Peyer's patch (tissue), 4 donors: ENCODE measurements around the gene ECE2. TPM values are rescaled to one million over a fixed set of nuclear protein-coding genes. Genes with fewer than 3 reads are reported as not detected.

Experiments
- DNase-seq, 3 donors: peaks; one replicate each; pipeline ENCODE4 v3.0.0-alpha.2; 2017 to 2019
- H3K27ac ChIP-seq, 4 donors: fragments of 200-600 bp; sonication (generic); one replicate each; pipeline ENCODE4 v1.5.1; 2016 to 2019
- H3K27me3 ChIP-seq, 2 donors: fragments of 200-600 bp; sonication (generic); one replicate each; pipeline ENCODE4 v1.5.1; 2019
- H3K36me3 ChIP-seq, 3 donors: fragments of 200-600 bp; sonication (generic); one replicate each; pipeline ENCODE4 v1.5.1; 2016 to 2019
- H3K4me1 ChIP-seq, 4 donors: fragments of 200-600 bp; sonication (generic); one replicate each; pipeline ENCODE4 v1.5.1; 2016 to 2019
- H3K4me3 ChIP-seq, 4 donors: fragments of 200-600 bp; sonication (generic); 1 replicate in 3 of 4; 2 replicates in 1 of 4; pipeline ENCODE4 v1.5.1; 2016 to 2019; ENCODE audit warnings: mild to moderate bottlenecking in 1 of 4
- H3K9me3 ChIP-seq, 4 donors: fragments of 200-600 bp; sonication (generic); one replicate each; pipeline ENCODE4 v1.5.1; 2016 to 2019; ENCODE audit warnings: mild to moderate bottlenecking in 1 of 4
- CTCF ChIP-seq, 6 experiments: fragments of 450-650 bp in 4 of 6; fragments of 200-600 bp in 2 of 6; sonication (generic) in 1 of 6; IDR thresholded peaks; one replicate each; pipeline ENCODE4 v1.5.1; 2017 to 2019; ENCODE audit warnings: antibody characterized with exemption in 6 of 6, mild to moderate bottlenecking in 3 of 6, moderate library complexity in 1 of 6
- POLR2A ChIP-seq, 2 donors: fragments of 450-650 bp; IDR thresholded peaks; one replicate each; pipeline ENCODE4 v1.5.1; 2017; ENCODE audit warnings: antibody characterized with exemption in 2 of 2, mild to moderate bottlenecking in 2 of 2, moderate library complexity in 2 of 2
- total RNA-seq, 4 donors: library from RNA; depleted of rRNA; stranded (reverse); fragments of >200 nt; gene quantifications; one replicate each; pipeline ENCODE4 v1.1.0, GENCODE V29; 2016

Gene ECE2
- total RNA-seq, 4 donors from 2014 or later: not detected

DNA sequence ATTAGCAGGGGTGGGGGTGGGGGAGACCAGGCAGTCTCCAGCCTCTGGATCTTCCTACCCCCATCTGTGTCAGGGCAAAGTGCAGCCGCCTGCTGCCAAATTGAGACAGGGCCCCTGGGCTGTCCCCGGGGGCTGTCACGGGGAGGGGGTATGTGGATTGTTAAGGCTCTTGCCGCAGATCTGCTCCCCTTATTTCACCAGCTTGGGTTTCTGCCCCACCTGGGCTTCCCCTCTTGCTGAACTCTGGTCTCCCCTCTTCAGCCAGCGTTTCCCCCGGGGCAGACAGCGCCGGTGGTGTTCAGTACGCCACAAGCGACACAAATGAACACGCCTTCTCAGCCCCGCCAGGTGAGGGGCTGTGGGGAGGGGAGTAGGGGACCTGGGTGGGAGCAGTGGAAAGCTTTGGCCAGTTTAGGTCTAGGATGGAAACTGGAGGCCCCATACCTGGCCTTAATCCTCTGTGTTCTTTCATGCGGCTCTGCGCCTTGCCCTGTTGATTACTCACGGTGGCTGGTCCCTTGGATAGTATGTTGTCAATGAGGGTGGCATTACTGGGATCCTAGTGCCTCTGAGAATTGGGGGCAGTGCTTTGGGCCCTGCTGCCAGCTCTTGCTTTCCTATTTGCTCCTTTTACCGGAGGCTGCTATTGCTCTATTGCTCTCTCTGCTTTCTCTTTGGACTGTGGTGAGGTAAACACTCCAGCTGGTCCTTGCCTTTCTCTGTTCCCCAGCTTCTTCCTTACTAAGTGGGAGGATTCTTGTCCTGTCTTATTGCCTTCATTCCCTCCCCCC is 40.2 kb downstream of the ECE2 start:
- Histone ChIP-seq H3K4me3 (peak overlapping the region; percentile 71 to 97 (median 82)), H3K36me3 (peaks cover 0 to 16% (median 0%) of the 10 kb centered on the region in 3 donors), H3K27me3 (no peaks in the 10 kb centered on the region), H3K27ac (peak overlapping the region; percentile 94 to 100 (median 94)), H3K9me3 (no peaks in the 10 kb centered on the region), H3K4me1 (peaks cover 0 to 51% (median 8%) of the 10 kb centered on the region in 4 donors)
- DNase-seq: peak in 1 of 3 donors; percentile 62
- TF ChIP-seq POLR2A (IDR thresholded peaks at IDR 0.05) (no peak), CTCF (IDR thresholded peaks at IDR 0.05) (no peak)

DNA sequence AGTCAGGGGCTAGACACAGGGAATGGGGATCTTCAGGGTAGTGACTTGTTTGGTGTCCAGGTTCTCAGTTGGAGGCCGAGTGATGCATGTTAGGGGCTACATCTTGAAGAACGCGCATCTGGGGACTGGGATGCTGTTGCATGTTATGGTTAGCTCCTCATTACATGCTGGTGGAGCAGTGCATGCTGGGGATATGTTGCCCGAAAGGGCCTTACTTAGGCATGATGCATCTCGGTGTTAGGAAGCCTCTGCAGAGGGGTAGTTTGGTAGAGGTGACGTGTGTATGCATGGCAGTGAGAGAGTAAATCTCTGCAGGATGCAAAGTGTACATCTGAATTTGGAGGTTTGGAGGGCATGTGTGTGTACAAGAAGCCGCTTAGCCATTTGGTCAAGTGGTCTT is 41.0 kb downstream of the ECE2 start:
- peak overlapping the region; percentile 94 to 100 (median 94) for H3K27ac ChIP-seq

GRCh38 chr3:184317201-184317600 is 41.4 kb downstream of the ECE2 start:
- peak overlapping the region in 2 of 4 donors; percentile 77 to 97 for H3K4me3 ChIP-seq

More for the DNA sequence above, 41.0 kb downstream of the ECE2 start:
- no peaks in the 10 kb centered on the region for H3K9me3 ChIP-seq
- H3K36me3 ChIP-seq: peaks cover 0 to 24% (median 0%) of the 10 kb centered on the region in 3 donors
- no peak for TF ChIP-seq CTCF (IDR thresholded peaks at IDR 0.05)
- TF ChIP-seq POLR2A (IDR thresholded peaks at IDR 0.05): no peak
- H3K4me3 ChIP-seq: peak overlapping the region in 2 of 4 donors; percentile 77 to 97
- H3K4me1 ChIP-seq: peaks cover 0 to 51% (median 8%) of the 10 kb centered on the region in 4 donors
- H3K27me3 ChIP-seq: no peaks in the 10 kb centered on the region
- DNase-seq: no peak

GRCh38 chr3:184320104-184320445 is 44.3 kb downstream of the ECE2 start:
- Histone ChIP-seq H3K27me3 (no peaks in the 10 kb centered on the region), H3K4me1 (peaks cover 0 to 51% (median 7%) of the 10 kb centered on the region in 4 donors), H3K27ac (peak overlapping the region; percentile 55 to 85 (median 74)), H3K4me3 (peak overlapping the region in 1 of 4 donors; percentile 23), H3K9me3 (no peaks in the 10 kb centered on the region), H3K36me3 (peaks cover 0 to 56% (median 0%) of the 10 kb centered on the region in 3 donors)
- TF ChIP-seq POLR2A (IDR thresholded peaks at IDR 0.05): no peak
- no peak for TF ChIP-seq CTCF (IDR thresholded peaks at IDR 0.05)
- peak; percentile 57 to 94 (median 92) for DNase-seq

More at GRCh38 chr3:184317201-184317600, 41.4 kb downstream of the ECE2 start:
- TF ChIP-seq CTCF (IDR thresholded peaks at IDR 0.05) (no peak), POLR2A (IDR thresholded peaks at IDR 0.05) (no peak)
- no peak for DNase-seq
- Histone ChIP-seq H3K9me3 (no peaks in the 10 kb centered on the region), H3K4me1 (peaks cover 0 to 51% (median 8%) of the 10 kb centered on the region in 4 donors), H3K27me3 (no peaks in the 10 kb centered on the region), H3K27ac (peak overlapping the region in 1 of 4 donors; percentile 100), H3K36me3 (peaks cover 0 to 28% (median 0%) of the 10 kb centered on the region in 3 donors)

DNA sequence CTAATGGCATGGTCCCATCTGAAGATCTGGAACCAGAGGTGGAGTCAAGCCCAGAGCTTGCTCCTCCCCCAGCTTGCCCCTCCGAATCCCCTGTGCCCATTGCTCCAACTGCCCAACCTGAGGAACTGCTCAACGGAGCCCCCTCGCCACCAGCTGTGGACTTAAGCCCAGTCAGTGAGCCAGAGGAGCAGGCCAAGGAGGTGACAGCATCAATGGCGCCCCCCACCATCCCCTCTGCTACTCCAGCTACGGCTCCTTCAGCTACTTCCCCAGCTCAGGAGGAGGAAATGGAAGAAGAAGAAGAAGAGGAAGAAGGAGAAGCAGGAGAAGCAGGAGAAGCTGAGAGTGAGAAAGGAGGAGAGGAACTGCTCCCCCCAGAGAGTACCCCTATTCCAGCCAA is 45.8 kb downstream of the ECE2 start:
- Histone ChIP-seq H3K4me3 (no peak overlapping the region), H3K4me1 (peaks cover 0 to 39% (median 4%) of the 10 kb centered on the region in 4 donors), H3K27me3 (no peaks in the 10 kb centered on the region), H3K9me3 (no peaks in the 10 kb centered on the region), H3K36me3 (peaks cover 0 to 72% (median 0%) of the 10 kb centered on the region in 3 donors), H3K27ac (no peak overlapping the region)
- TF ChIP-seq CTCF (IDR thresholded peaks at IDR 0.05): no peak
- TF ChIP-seq POLR2A (IDR thresholded peaks at IDR 0.05): no peak
- no peak for DNase-seq
